ENCODE data around the gene GRIA4.
"Not testable (repeated sequence)": the region's sequence is repeated elsewhere in the genome, so short reads cannot be mapped to it uniquely, and the experiment has no call there.

Gene GRIA4

DNA sequence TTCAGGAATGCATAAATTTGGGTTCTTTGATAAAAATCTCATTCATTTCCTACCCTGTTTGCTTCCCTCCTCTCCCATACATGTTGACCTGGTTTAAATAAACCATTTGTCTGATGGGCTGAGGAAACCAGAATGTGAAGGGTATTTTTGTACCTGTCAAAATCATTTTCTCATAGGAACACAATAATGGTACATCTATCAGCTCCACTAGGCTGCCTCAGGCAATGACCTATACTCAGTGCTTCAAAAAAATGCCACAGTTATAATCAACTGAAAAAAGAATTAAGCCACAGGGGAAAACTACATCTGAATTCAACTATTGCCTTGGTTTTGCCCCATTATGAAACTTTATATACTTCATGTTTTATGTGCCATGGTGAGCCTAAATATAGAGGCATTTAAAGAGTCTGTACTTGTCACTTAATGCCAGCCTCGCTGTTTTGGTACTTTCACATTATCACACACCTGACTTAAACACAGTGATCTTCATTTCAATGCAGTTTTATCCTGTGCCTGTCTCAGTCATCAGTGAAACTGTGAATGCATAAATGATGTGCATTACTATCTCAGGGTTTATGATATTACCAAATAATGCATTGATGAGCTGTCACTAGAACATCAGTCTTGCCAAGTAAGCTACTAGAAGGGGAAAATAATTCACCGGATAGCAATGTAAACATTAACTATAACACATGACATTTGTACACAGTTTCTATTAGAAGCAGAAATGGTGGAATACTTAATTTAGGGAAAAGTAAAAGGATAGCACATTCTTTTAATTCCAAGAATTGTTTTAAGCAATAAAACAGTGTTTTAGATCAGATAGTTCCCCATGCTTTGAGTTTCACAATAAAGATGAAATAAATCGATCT, 319.4 kb downstream of the GRIA4 start:
- no peak for DNase-seq

DNA sequence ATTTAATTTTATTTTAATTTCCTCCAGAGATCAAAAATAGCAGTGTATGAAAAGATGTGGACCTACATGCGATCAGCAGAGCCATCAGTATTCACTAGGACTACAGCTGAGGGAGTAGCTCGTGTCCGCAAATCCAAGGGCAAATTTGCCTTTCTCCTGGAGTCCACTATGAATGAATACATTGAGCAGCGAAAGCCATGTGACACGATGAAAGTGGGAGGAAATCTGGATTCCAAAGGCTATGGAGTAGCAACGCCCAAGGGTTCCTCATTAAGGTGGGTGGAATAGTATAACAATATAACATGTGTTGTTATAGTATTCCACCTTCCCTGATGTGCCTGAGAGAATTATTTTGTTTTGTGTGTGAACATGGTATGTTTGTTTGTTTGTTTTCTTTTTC, 323.8 kb downstream of the GRIA4 start:
- DNase-seq: no peak

DNA sequence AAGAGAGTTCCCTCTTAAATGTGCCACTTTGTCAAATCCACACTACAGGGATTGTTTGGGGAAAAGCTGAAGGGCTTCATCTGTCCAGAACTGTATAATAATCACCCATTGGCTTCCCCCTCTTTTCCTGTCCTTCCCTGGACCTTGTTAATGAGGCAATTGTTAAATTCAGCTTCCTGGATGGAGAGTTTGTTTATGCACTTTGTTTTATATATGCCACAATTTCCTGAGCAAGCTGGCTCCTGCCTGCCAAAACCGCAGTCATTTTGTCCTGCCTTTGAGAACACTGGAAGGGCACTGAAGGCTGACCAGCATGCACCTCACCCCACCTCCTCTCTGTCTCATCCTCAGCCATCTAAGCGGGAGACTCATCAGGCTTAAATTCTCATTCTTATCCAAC, 325.9 kb downstream of the GRIA4 start:
- no peak for DNase-seq

DNA sequence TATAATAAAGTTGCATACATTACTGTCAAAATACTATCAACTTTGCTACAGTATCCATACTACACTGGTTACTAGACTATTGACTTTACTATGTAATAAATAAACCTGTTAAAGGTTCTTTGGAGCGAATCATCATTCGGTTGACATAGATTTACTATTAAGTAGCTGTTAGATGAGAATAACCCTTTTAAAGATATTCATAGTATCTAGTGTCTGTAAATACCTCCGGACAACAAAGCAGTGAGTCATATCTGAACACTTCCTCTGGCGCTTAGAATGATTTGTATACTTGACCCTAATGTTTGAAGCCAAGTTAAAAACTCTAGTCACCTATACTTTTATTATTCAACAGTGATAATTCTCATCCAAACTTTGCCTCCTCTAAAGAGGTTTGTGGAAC, 327.5 kb downstream of the GRIA4 start:
- DNase-seq: no peak

DNA sequence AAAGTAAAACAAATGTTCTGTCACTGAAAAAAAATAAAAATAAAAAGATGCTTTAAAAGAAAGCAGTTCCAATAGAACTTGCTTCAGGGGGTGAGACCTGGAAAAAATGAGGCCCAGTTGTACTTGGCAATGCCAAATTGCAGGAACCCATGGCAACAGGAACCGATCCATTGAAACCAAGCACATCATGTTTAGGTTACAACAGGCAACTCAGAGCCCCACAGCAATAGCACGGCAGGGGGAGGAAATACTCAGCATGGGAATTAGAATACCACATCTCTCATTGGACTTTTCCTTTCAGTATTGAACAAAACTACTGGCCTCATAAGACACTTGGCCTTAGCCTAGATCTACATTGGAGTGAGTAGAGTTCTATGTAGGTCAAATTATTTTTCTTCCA, 327.9 kb downstream of the GRIA4 start:
- no peak for DNase-seq

DNA sequence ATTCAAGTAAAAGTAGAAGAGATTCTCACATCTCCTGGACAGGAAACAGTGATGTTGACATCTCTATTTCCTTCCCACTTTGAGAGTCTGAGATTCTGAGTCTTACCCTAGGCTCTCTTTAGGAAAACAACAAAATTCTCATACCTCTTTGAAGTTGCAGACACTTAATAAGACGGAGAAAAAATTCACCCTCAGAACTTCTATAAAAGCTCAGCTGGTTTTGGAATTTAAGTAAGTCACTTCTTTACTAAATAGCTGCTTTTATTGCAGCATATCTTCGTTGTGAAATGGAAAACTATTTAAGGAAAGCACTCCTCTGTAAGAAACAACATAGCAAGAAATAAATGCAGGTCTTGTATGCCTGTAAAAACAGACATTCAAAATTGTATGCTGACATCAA, 333.0 kb downstream of the GRIA4 start:
- no peak for DNase-seq

DNA sequence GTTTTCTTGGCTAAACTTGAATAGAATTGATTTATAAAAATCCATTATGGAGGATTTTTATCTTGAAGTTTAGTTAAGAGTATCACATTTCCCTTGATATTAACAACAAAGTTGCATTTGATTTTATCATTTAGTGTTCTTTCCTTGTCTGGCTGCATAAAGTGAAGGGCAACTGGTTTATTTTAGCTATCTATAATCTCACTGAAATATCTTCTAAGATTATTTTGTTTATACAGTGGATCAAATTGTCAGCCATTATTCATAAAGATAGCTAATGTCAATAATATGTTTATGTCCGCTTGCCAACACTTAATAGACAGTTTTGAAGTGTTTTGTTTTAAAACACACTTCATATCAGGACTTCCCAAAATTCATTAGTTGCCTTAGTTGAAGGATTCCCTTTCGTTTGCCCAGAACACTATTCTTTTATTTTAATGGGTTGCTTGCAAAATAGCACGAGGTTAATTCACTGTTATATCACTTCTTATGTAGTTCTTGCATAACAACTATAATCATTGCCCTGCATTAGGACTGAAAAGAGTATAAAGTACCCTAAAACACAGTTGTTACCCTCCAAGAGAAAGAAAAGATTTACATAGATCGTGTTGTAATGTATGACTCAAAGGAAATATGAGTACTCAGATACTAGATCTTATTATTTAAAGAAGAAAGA, 339.2 kb downstream of the GRIA4 start:
- no peak for DNase-seq

DNA sequence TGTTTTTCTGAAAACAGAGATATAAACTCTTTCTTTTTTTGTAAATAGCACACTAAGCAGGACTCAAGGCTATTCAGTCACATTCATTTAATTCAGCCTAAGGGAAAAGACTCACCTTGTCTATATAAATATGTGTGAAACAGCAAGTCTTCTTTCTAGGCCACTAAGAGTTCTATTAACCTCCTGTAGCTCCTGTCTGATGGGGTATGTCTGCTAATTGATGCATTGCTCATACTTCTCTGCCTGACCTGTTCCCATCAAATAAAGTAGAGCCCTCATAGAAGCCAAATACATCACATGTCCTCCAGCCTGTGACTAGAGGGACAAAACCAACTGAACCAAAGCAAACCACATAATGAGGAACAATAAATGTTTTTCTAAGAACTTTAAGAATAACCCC, 344.0 kb downstream of the GRIA4 start:
- no peak for DNase-seq

DNA sequence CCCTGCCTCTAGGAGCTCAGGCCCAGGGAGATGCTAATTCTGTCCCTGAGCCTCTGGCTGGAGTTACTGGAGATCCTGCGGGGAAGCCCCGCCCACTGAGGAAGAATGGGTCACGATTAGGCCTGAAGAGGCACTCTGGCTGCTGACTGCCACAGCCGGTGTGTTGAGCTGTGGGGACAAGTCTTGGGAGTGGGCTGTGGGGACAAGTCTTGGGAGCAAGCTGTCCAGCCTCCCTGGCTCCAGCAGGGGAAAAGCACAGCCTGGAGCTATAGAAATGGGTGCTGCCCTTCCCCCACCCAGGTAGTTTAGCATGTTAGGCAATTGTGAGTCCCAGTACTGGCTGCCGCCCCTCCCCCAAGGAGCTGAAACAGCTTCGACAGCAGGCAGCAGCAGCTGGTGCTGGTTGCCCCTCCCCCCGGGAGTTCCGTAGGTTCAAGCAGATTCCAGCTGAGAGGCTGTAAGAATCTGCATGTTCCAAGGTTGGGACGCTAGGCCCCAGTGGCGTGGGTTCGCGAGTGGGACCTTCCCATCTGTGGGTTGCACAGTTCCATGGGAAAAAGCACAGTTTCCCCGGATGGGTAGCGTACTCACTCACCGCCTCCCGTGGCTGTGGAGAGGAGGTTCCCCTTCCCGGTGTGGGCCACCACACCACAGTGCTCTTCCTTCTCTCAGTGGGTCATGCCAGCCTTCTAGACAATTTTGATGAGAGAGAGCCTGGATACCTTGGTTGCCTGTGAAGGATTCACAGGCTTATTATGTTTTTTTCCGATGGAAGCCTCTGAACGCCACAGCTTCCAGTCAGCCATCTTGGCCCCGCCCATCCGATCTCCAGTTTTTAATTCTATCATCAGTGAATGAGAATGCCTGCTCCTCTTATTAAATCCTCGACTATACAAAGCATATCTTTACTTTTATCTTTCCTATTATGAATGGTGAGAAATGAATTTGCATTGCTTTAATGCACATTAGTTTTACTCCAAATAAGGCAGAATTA, 350.7 kb downstream of the GRIA4 start:
- DNase-seq: no peak

DNA sequence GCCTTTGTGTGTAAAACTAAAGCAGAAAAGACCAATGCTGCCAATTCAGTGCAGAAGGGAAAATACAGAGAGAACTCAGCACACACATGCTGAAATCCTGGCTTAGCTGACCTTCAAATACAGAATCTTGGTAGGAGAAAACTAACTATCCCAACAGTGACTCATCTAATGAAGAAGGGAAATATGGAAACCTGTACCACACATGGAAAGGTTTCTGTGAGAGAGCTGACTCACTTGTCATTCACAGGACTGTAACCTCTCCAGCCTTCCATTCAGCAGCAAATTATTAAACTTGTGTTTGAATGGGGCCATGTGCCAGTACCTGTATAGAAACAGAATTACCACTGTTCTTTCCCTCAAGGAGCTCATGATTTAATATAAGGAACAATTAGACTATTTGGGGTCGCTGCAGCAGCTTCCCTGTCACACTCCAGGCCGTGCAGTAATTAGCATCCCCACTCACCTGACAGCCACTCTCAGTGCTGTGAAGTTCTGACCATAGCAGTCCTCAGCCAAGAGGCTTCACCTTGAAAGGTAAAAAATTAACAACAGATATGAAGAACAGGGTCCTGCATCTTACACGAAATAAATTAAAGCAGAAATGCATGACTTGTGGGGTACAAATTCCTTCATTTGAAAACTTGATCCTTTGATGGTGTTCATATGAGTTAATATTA, 358.3 kb downstream of the GRIA4 start:
- DNase-seq: no peak

DNA sequence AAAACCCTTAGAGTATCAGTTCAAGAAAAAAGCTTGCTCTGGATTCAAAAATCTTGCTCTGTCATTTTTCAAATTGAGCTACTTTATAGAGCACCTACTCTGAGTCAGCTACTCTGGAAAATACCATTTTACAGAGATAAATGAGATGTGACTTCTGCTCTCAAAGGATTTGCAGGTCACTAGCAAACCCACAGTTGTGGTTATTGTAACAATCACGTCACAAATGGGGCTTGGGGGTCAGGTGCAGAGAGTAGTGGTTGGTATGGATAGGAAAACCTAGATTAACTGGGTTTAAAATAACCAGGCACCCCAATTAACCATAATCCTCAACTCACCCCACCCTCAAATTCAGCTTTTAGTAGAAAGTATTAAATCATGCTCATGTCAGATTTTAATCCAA, 359.9 kb downstream of the GRIA4 start:
- DNase-seq: no peak

DNA sequence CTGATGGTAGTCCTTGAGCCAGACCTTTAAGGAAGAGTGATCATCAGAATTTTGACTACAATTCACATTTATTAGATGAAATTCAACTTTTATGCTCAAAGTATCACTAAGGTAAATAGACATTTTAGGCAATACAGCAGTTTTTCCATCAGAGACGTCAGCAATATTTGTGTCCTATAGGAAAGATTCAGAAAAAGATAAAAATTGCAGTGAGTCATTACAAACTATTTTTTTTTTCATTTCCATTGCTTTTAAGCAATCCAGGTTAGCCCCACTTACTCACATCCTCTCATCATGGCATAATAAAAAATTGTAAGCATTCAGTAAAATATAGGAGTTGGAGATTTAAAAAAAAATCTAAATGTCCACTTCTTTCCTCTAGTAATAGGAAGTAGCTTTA, 365.3 kb downstream of the GRIA4 start:
- DNase-seq: no peak

DNA sequence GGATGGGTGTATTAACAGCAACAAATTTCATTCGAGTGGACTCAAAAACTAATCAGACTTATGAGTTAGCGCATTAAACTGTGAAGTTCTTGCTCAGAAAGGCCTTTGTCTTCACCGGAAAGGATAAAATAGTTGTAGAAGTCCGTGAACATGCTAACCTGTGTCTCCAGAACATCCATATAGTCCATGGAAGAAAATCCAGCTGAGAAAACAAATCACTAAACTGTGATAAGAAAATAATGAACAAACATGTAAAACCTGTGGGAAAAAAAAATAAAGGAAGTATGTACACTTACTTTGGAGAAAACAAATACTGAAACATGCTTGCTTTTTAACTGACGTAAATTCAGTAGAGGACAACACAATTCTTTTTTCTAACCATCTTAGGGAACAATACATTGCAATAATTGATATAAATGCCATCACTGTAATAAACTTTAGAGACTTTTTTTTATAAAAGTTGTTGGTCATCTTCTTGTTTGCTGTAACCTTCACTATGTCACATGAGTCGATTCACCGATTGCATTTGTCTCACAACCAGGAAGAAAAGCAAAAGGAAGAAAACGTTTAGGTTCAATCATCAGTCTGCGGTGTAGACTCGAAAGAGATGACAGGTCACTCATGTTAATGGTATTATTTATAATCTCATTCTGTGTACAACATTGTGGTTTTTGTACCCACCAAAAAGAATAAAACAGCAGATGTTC, 370.3 kb downstream of the GRIA4 start:
- no peak for DNase-seq

DNA sequence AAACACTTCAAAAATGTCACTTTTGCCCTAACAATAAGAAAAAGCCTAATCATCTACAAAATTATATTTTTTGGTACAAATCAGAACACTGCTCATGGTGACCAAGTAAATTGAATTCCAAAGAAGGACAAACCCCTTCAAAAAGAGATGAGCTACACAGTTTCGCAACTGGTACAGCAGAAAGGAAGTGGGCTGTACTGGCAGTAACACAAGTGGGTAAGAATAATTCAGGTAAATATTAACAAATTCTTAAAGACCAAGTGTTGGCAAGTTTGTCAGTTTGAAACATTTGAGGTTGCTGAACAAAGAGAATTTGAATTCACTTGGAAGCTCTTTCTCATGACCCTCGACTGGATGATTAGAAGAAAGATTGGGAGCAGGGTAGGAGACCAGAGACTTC, 376.7 kb downstream of the GRIA4 start:
- no peak for DNase-seq

DNA sequence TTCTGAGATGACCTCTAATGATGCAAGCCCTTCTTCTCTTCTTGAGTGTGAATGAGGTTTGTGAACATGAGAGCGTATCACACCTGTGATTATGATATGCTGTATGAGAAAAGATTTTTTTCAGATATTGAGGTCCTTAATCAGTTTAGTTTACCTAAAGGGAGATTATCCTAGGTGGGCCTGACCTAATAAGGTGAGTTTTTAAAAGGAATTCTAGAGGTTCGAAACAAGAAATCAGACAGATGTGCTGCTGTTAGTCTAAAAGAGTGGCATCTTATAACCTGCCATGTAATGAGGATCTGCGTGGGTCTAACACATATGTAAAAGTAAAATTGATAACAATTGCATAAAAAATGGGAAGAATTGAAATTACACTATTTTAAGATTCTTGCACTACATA, 378.3 kb downstream of the GRIA4 start:
- no peak for DNase-seq

DNA sequence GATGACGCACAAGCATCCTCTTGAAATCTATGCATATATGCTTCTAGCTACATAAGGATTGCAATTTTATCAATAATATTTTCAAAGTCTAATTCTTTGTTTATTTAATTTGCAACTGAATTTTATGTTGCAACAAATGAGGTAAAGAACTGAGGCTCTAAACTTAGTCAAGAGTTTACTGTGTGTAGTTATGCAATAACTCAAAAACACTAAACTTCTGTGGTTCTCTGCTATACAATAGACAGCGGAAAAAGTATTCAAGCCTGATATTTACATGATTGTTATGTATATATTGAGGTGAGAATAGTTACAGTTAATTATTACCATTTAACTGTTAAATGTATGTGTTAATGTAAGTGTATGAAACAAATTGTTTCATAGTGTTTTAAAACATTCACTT, 379.3 kb downstream of the GRIA4 start:
- DNase-seq: no peak

DNA sequence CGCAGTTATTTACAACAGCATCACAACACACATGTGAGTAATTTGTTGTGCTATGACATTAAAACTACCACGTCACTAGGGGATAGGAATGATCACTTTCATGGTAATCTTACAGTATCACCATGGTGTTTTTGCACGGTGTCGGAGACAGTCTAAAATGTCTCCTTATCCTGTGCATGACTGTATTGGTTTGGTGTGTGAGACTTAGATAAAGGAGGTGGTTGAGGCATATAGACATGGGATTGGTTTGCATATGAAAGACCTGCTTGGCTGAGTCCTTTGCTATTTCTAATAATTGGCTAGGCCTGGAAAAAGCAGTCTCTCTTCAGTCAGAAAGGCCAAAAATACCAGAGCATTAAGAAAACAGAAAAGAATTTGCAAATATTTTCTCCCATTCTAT, 382.0 kb downstream of the GRIA4 start:
- DNase-seq: no peak

DNA sequence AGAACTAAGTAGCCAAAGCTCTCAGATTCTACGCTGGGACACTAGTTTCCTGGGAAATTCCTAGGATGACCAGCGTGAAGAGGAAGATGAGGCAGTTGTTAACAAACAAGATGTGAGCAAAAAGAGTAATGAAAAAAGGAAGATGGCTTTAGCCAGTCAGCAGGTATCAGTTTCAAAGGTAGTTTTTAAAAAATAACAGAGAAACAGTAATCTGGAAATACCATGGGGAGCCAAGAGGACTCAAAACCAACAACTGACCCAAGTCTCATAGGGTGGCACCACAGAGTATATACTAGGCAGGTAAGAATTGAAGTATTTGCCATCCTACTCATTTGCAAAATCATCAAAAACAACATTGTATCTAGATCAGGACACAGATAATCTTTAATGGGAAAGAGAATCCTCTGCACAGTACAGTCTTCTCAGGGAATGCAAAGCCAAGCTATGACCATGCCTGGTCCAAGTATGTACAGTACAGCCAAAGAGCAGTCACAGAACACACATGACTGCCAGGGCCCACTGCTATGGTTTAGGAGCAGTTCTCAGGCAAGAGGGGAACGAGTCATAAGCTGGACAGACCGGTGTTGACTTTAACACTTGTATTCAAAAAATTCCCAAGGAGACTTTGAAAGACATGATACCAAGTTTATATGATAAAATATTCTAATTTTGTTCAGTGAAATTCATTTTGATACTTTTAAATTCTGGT, 391.6 kb downstream of the GRIA4 start:
- DNase-seq: no peak

DNA sequence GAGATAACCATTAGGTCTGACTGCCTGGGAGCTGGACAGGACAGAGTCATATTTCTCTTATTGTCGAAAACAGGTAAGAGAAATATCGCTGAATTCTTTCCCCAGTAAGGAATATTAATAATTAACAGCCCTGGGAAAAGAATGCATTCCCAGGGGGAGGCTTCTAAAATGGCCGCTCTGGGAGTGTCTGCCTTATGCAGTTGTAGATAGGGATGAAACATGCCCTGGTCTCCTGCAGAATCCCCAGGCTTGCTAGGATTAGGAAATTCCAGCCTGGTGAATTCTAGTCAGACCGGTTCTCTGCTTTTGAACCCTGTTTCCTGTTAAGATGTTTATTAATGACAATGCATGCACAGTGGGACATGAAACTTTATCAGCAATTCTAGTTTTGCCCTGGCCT, 393.2 kb downstream of the GRIA4 start:
- not testable (repeated sequence) for DNase-seq

DNA sequence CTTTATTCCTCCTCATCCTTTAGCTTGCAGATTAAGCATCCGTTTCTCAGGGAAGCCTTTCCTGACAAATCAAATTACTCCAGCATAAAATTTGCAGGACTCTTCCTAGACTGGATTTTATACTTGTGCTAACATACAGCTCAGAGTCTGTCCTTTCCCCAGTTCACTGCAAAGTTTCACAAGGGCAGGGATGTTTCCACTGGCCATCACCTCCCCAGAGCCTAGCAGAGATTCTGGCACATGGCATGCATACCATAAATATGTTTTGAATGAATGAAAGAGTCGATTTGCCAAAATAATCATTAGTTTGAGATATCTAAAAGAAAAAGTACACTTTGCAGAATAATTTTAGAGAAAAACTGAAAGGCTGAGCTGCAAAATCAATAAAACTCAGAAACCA, 401.6 kb downstream of the GRIA4 start:
- DNase-seq: no peak

DNA sequence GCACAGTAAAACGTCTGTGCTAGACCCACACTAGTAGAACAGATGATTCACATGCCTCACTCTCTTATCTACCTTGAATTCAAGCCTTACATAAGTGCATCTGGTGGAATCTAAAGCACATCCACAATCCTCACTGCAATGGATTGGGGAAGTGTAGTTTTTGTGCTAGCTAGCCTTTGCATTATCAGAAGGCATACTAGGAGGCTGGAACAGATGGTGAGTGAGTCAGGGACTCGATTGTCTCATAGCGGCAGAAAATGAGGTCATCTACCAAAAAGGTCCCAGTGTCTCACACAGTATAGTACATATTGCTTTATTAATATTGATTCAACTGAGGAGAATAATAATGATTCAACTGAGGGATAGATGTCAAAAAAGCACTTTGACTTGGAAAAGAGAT, 402.9 kb downstream of the GRIA4 start:
- DNase-seq: peak in 1 of 2 experiments; percentile 39

Data from cerebellar nuclear complex (tissue), 1 donor.